ENCODE measurements around the gene ALDOB.
A peak's percentile ranks its signal among the peaks of the same experiment; 100 is the strongest.
"Not testable (repeated sequence)": the region's sequence is repeated elsewhere in the genome, so short reads cannot be mapped to it uniquely, and the experiment has no call there.

The ALDOB gene

GRCh38 chr9:101394687-101395086 is 40.9 kb downstream of the ALDOB start:
- no peak for TF ChIP-seq PATZ1 (CRISPR knock-in tag; IDR thresholded peaks at IDR 0.05; ENCODE audit: borderline replicate concordance)
- no peak for TF ChIP-seq BACH2 (CRISPR knock-in tag; IDR thresholded peaks at IDR 0.05; ENCODE audit: borderline replicate concordance)
- no peak for TF ChIP-seq CSRNP3 (CRISPR knock-in tag; IDR thresholded peaks at IDR 0.05)
- ATAC-seq = no peak

GRCh38 chr9:101393135-101393534 is 42.4 kb downstream of the ALDOB start:
- no peak for ATAC-seq
- TF ChIP-seq ZC3H10 (CRISPR knock-in tag; IDR thresholded peaks at IDR 0.05) = no peak
- TF ChIP-seq OSR1 (CRISPR knock-in tag; IDR thresholded peaks at IDR 0.05) = no peak
- TF ChIP-seq ARNTL (CRISPR knock-in tag; IDR thresholded peaks at IDR 0.05; ENCODE audit: borderline replicate concordance, low read depth) = no peak
- TF ChIP-seq POU6F1 (CRISPR knock-in tag; IDR thresholded peaks at IDR 0.05; ENCODE audit: borderline replicate concordance, low read depth) = no peak

GRCh38 chr9:101388507-101388993 is 47.0 kb downstream of the ALDOB start:
- TF ChIP-seq ESRRG (CRISPR knock-in tag; IDR thresholded peaks at IDR 0.05) (no peak), ZC3H10 (CRISPR knock-in tag; IDR thresholded peaks at IDR 0.05) (no peak), BACH2 (CRISPR knock-in tag; IDR thresholded peaks at IDR 0.05; ENCODE audit: borderline replicate concordance) (no peak), ISL1 (CRISPR knock-in tag; IDR thresholded peaks at IDR 0.05) (no peak), RARB (CRISPR knock-in tag; IDR thresholded peaks at IDR 0.05) (no peak), CREB5 (CRISPR knock-in tag; IDR thresholded peaks at IDR 0.05; ENCODE audit: low read depth) (no peak), ZNF8 (CRISPR knock-in tag; IDR thresholded peaks at IDR 0.05) (no peak)
- peak; percentile 87 for ATAC-seq

GRCh38 chr9:101387871-101388506 is 47.6 kb downstream of the ALDOB start:
- peak; percentile 97 for ATAC-seq
- TF ChIP-seq TSHZ2 (CRISPR knock-in tag; IDR thresholded peaks at IDR 0.05) = no peak

GRCh38 chr9:101384873-101385536 is 50.6 kb downstream of the ALDOB start, which contains the start of gene BAAT:
TSS of gene BAAT (minus strand) at chr9:101385006. CDS start at chr9:101371404, 13,602 bp downstream.
- ATAC-seq = not testable (repeated sequence)
